Heart left ventricle (tissue), 13 donors: ENCODE data around the gene CBFA2T2.

Experiments
- CTCF ChIP-seq, 12 donors: fragments of 200-600 bp; sonication (generic) in 4 of 12; IDR thresholded peaks; one replicate each; pipeline versions ENCODE4 v1.5.0 to v1.8.0; 2018 to 2022; ENCODE audit warnings: antibody characterized with exemption in 12 of 12, mild to moderate bottlenecking in 5 of 12
- POLR2A ChIP-seq, 2 donors: fragments of 450-650 bp; IDR thresholded peaks; one replicate each; pipeline ENCODE4 v1.6.1; 2017; ENCODE audit warnings: antibody characterized with exemption in 2 of 2, mild to moderate bottlenecking in 2 of 2, moderate library complexity in 2 of 2
- donor health status: ischemic (EF 13 %, LVEDD 7.1; RV severe dilation, severe dysfunction).
- donor health status: DM: no; HTN: yes; CAD: no.
- donor health status: DM: no; HTN: no; CAD: no.
- donor health status: ischemic (EF 25% LVEDD 6.9; RV normal size, moderate dysfunction).
- donor health status: ischemic (EF 25% LVEDD 5.7; RV mildly dilated, moderate dysfunction).
- donor health status: ischemic (EF 35%, LVEDD 5.7; RV mildly dilated, moderate dysfunction).
- donor health status: nonischemic (EF 11% LVEDD 7.7; RV severe dilation, severe dysfunction).
- donor health status: DM: yes; HTN: yes; CAD: no.
- donor health status: PGD.
- donor health status: ischemic (EF 29% LVEDD 5.4; RV normal size, mild dysfunction).
- donor health status: nonischemic (EF 23%, LVEDD 6.1; RV moderate dilation, normal function).

- TF ChIP-seq CTCF (IDR thresholded peaks at IDR 0.05) (no peak), POLR2A (IDR thresholded peaks at IDR 0.05) (no peak)
These were observed 32.4 kb downstream of the CBFA2T2 start for GRCh38 chr20:33522256-33522820.
